ENCODE measurements around the gene ZNF195.
"Not testable (repeated sequence)": the region's sequence is repeated elsewhere in the genome, so short reads cannot be mapped to it uniquely, and the experiment has no call there.

The ZNF195 gene

GRCh38 chr11:3346587-3346986, 32.4 kb downstream of the ZNF195 start:
- DNase-seq: no peak

- DNase-seq: no peak
These were observed 33.2 kb downstream of the ZNF195 start for GRCh38 chr11:3345736-3346135.

- DNase-seq: no peak
These were observed 34.4 kb downstream of the ZNF195 start for GRCh38 chr11:3344327-3345174.

- no peak for DNase-seq
These were observed 36.2 kb downstream of the ZNF195 start for GRCh38 chr11:3342709-3343108.

GRCh38 chr11:3341298-3341697, 37.6 kb downstream of the ZNF195 start:
- peak; percentile 66 for DNase-seq

- DNase-seq: no peak
These were observed 38.9 kb downstream of the ZNF195 start for GRCh38 chr11:3340025-3340424.

GRCh38 chr11:3339340-3339624, 39.7 kb downstream of the ZNF195 start:
- DNase-seq: no peak

- no peak for DNase-seq
These were observed 40.2 kb downstream of the ZNF195 start for GRCh38 chr11:3338569-3339339.

- DNase-seq: not testable (repeated sequence)
These were observed 42.5 kb downstream of the ZNF195 start for GRCh38 chr11:3336420-3336819.

- not testable (repeated sequence) for DNase-seq
These were observed 45.8 kb downstream of the ZNF195 start for GRCh38 chr11:3333157-3333556.

GRCh38 chr11:3331078-3331477, 47.9 kb downstream of the ZNF195 start:
- DNase-seq: not testable (repeated sequence)

GRCh38 chr11:3330064-3330463, 48.9 kb downstream of the ZNF195 start:
- not testable (repeated sequence) for DNase-seq

- not testable (repeated sequence) for DNase-seq
These were observed 50.4 kb downstream of the ZNF195 start for GRCh38 chr11:3328503-3328902.

GRCh38 chr11:3326450-3326849, 52.5 kb downstream of the ZNF195 start:
- not testable (repeated sequence) for DNase-seq

- not testable (repeated sequence) for DNase-seq
These were observed 54.2 kb downstream of the ZNF195 start for GRCh38 chr11:3324724-3325123.
